Type B pancreatic cell (in vitro differentiated cells): ENCODE results near the gene POU2F1. TPM values are rescaled to one million over a fixed set of nuclear protein-coding genes. Genes with fewer than 3 reads are reported as not detected.

Experiments
- DNase-seq: peaks from one replicate; pipeline ENCODE4 v3.0.0; 2021; ENCODE audit warnings: mixed read lengths; ENCODE audit not compliant: unreplicated experiment; ENCODE audit errors: extremely low spot score
- H3K27ac Mint-ChIP-seq: 2 replicates; pipeline ENCODE4 v1.8.0; 2021; ENCODE audit warnings: mild to moderate bottlenecking, mixed read lengths
- H3K27me3 Mint-ChIP-seq: 2 replicates; pipeline ENCODE4 v1.8.0; 2021; ENCODE audit warnings: mixed read lengths
- H3K36me3 Mint-ChIP-seq: 2 replicates; pipeline ENCODE4 v1.8.0; 2021; ENCODE audit warnings: mixed read lengths
- H3K4me1 Mint-ChIP-seq: one replicate; pipeline ENCODE4 v1.8.0; 2021; ENCODE audit warnings: mixed read lengths; ENCODE audit not compliant: unreplicated experiment
- H3K4me3 Mint-ChIP-seq: 2 replicates; pipeline ENCODE4 v1.8.0; 2021; ENCODE audit warnings: mild to moderate bottlenecking, mixed read lengths
- H3K9me3 Mint-ChIP-seq: 2 replicates; pipeline ENCODE4 v1.8.0; 2021; ENCODE audit warnings: mixed read lengths
- total RNA-seq: library from RNA; stranded (reverse); gene quantifications from 2 replicates; pipeline ENCODE4 v1.2.1, GENCODE V29; 2021; ENCODE audit warnings: low replicate concordance
- TF ChIP-seq, protein P1 (sequence below): fragments of 200-600 bp; sonication (generic); conservative IDR thresholded peaks from 2 replicates; pipeline ENCODE4 v1.5.0; 2021; ENCODE audit warnings: antibody characterized with exemption, mild to moderate bottlenecking

POU2F1 gene
- total RNA-seq, 1 donor from 2014 or later = 24.2 TPM

DNA sequence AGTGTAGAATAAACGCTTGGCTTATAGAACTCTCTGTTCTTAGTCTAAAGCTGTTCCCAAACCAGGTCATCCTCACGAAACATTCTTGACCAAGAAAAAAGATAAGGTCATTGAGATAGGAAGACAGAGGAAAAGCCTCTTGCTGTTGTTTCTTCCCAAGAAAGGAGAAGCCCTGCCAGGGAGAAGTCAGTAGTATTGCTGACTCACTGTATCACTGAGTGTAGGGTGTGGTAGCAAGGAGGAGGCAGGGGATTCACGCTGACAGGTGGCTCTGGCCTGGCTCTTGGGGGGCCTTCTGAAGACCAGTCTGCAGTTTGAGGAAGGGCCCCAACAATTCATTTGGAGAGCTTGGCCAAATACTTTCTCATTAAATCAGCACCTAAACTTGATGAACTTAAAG lies 199.8 kb downstream of the POU2F1 start:
- Mint-ChIP-seq H3K27me3 (no peaks in the 10 kb centered on the region), H3K4me3 (no peak overlapping the region), H3K4me1 (peaks cover 18% of the 10 kb centered on the region), H3K9me3 (no peaks in the 10 kb centered on the region), H3K27ac (no peak overlapping the region), H3K36me3 (peaks cover 13% of the 10 kb centered on the region)
- DNase-seq = no peak
- TF ChIP-seq, protein P1, sequence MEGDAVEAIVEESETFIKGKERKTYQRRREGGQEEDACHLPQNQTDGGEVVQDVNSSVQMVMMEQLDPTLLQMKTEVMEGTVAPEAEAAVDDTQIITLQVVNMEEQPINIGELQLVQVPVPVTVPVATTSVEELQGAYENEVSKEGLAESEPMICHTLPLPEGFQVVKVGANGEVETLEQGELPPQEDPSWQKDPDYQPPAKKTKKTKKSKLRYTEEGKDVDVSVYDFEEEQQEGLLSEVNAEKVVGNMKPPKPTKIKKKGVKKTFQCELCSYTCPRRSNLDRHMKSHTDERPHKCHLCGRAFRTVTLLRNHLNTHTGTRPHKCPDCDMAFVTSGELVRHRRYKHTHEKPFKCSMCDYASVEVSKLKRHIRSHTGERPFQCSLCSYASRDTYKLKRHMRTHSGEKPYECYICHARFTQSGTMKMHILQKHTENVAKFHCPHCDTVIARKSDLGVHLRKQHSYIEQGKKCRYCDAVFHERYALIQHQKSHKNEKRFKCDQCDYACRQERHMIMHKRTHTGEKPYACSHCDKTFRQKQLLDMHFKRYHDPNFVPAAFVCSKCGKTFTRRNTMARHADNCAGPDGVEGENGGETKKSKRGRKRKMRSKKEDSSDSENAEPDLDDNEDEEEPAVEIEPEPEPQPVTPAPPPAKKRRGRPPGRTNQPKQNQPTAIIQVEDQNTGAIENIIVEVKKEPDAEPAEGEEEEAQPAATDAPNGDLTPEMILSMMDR = no peak

DNA sequence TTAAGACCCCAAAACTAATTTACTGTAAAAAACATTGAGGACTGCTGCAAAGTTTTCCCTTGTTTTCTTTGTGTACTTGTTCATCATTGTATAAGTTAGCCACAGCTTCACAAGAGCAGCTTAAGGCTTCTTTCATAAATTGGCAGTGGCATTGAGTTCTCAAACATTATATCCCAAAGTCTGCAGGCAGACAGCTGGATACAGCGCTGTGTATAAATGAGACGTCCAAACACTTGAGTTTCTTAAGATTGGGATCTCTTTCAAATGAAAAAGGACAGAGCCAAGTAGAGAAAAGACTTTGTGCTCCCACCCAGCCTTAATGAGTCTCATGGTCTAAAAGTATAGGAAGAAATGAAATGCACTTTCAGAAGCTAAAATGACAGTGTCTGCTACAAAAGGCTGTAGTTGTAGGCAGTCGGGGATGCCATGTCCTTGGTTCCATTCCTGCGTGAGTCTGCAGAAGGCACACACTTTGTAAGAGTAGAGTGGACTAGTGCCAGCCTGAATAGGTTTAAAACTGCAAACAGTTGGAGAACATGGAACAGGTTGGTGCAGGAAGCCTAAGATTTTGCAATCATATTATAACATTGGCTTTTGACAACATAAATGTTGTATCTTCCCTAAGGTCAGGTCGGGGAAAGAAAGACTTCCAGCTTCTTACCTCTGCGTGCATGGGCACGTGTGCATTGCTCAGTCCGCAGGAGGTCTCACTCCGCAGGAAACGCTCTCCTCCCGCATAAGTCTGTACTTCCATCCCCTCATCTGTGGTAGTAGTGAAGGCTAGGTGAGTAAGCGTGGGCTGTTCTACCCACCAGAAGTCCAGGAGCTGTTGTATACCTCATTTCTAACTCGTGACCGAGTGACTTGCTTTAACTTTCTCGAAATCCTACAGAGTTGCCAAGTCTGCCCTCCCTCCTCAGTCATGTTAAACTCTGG lies 203.3 kb downstream of the POU2F1 start:
- Mint-ChIP-seq H3K4me3 (no peak overlapping the region), H3K27ac (no peak overlapping the region), H3K9me3 (no peaks in the 10 kb centered on the region), H3K4me1 (no peaks in the 10 kb centered on the region), H3K27me3 (no peaks in the 10 kb centered on the region), H3K36me3 (peaks cover 4% of the 10 kb centered on the region)
- TF ChIP-seq, protein P1 = no peak
- no peak for DNase-seq

DNA sequence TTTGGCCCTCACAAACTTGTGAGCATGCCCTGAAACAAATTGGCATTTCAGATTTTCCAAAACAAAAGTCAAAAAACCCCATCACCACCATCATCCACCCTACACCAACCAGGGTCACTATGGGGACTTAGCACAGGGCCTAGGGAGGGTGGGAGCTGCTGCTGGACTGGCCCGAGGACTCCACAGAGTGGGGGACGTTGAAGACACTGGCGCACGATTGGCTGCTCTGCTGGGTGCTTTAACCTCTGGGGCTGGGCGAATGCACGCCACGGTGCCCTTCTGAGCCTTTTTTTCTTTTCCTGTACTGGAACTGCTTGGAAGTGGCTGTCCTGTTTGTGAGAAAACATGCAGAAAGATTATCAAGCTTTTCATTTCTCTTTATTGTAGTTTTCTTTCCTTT lies 204.8 kb downstream of the POU2F1 start:
- TF ChIP-seq, protein P1 = no peak
- H3K4me3 Mint-ChIP-seq = no peak overlapping the region
- no peak overlapping the region for H3K27ac Mint-ChIP-seq
- H3K9me3 Mint-ChIP-seq = no peaks in the 10 kb centered on the region
- H3K4me1 Mint-ChIP-seq = peaks cover 6% of the 10 kb centered on the region
- no peak for DNase-seq
- H3K36me3 Mint-ChIP-seq = no peaks in the 10 kb centered on the region
- no peaks in the 10 kb centered on the region for H3K27me3 Mint-ChIP-seq

DNA sequence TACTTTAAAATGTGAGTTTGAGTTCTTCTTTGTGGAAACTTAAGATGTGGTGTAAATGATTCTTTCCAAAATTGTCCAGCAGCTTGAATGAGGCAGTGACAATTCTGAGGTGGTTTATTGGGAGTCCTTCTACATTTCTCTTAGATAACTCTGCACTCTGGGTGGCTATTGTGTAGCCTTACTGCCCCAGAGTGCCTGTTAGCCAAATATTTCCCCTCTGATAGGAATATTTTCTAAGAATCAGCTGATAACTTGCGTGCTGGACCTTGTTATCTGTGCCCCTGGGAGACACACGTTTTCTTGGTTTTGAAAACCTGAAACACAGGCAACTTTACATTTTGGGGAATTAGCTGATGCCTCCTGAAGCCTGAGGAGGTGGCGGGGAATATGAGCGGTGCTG lies 206.0 kb downstream of the POU2F1 start:
- TF ChIP-seq, protein P1 = no peak
- H3K36me3 Mint-ChIP-seq = no peaks in the 10 kb centered on the region
- DNase-seq = no peak
- no peak overlapping the region for H3K27ac Mint-ChIP-seq
- H3K27me3 Mint-ChIP-seq = no peaks in the 10 kb centered on the region
- no peak overlapping the region for H3K4me3 Mint-ChIP-seq
- peaks cover 13% of the 10 kb centered on the region for H3K4me1 Mint-ChIP-seq
- no peaks in the 10 kb centered on the region for H3K9me3 Mint-ChIP-seq

DNA sequence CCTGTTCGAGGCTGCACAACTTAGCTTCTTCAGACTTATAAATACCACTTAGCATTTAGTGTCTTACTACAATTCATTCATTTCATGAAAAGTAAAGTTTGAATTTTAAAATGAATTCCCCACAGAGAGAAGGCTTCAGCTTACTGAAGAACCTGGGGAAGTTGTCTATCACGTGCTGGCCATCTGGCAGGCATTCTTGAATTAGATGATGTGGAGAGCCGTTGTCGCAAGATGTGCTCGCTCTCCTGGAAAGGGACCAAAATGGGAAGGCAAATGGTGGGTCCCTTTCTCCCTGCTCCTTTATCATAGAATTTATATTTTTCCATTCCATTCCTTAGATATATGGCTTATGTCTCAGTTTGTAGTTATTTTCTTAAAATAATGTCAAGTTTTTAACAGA lies 207.2 kb downstream of the POU2F1 start:
- H3K27ac Mint-ChIP-seq = peak overlapping the region; percentile 39
- TF ChIP-seq, protein P1 = no peak
- no peaks in the 10 kb centered on the region for H3K36me3 Mint-ChIP-seq
- no peak for DNase-seq
- no peak overlapping the region for H3K4me3 Mint-ChIP-seq
- peaks cover 13% of the 10 kb centered on the region for H3K4me1 Mint-ChIP-seq
- no peaks in the 10 kb centered on the region for H3K27me3 Mint-ChIP-seq
- no peaks in the 10 kb centered on the region for H3K9me3 Mint-ChIP-seq
